ENCODE measurements around the gene RRP36. TPM values are rescaled to one million over a fixed set of nuclear protein-coding genes. Genes with fewer than 3 reads are reported as not detected.

RRP36 gene
- total RNA-seq, 1 experiment from 2014 or later = 72.8 TPM

DNA sequence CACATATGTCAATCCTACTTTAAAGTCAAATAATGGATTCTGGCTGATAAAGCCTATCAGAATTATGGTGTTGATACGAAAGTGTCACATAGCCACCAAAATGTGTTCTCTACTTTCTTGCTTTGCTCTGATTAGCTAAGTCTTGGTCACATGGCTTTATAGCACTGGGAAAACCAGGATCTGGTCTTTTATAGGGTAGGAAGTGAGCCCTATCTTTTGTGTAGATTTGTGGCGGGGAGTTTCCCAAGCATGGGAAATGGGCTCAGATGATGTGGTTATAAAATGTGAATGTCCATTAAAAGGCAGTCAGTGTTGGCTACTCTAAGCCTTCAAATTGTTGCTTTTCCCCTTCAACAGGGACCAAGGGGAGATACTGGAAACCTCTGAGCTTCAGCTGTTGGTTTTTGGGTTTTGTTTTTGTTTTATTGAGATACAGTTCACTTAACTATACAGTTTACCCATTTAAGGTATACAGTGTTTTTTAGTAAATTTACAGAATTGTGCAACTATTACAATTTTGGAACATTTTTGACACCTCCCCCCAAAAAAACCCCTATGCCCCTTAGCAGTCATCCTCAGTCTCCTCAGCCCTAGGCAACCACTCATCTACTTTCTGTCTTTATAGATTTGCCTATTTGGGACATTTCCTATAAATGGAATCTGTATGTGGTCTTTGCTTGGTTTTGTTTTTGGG lies 12.2 kb downstream of the RRP36 start:
- Mint-ChIP-seq H3K4me1 (ENCODE audit: insufficient read depth, unreplicated experiment) (no peaks in the 10 kb centered on the region), H3K9me3 (ENCODE audit: unreplicated experiment) (no peaks in the 10 kb centered on the region), H3K4me3 (ENCODE audit: unreplicated experiment) (no peak overlapping the region), H3K36me3 (ENCODE audit: insufficient read depth, unreplicated experiment) (peaks cover 74% of the 10 kb centered on the region), H3K27ac (ENCODE audit: low read depth, unreplicated experiment) (no peak overlapping the region), H3K27me3 (ENCODE audit: insufficient read depth, unreplicated experiment) (no peaks in the 10 kb centered on the region)
- POLR2A ChIA-PET = interaction anchor here (0.9 to 2.4 kb wide), 3 partner anchors 13 to 105 kb away, joined by 3 to 6 read pairs (median 3); partner anchors contain the start of gene RRP36
- DNase-seq (ENCODE audit: unreplicated experiment) = no peak
- CTCF ChIA-PET = interaction anchor here (0.6 to 0.7 kb wide), 4 partner anchors 14 to 119 kb away, joined by 3 to 6 read pairs (median 4); no protein-coding TSS in a partner anchor
- intact Hi-C loops (cut with micrococcal nuclease) = no loop called here
- TF ChIP-seq, protein P1, sequence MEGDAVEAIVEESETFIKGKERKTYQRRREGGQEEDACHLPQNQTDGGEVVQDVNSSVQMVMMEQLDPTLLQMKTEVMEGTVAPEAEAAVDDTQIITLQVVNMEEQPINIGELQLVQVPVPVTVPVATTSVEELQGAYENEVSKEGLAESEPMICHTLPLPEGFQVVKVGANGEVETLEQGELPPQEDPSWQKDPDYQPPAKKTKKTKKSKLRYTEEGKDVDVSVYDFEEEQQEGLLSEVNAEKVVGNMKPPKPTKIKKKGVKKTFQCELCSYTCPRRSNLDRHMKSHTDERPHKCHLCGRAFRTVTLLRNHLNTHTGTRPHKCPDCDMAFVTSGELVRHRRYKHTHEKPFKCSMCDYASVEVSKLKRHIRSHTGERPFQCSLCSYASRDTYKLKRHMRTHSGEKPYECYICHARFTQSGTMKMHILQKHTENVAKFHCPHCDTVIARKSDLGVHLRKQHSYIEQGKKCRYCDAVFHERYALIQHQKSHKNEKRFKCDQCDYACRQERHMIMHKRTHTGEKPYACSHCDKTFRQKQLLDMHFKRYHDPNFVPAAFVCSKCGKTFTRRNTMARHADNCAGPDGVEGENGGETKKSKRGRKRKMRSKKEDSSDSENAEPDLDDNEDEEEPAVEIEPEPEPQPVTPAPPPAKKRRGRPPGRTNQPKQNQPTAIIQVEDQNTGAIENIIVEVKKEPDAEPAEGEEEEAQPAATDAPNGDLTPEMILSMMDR (IDR thresholded peaks at IDR 0.05; ENCODE audit: unreplicated experiment) = no peak
- BruUV-seq (replicated peaks) = no TSS peak

DNA sequence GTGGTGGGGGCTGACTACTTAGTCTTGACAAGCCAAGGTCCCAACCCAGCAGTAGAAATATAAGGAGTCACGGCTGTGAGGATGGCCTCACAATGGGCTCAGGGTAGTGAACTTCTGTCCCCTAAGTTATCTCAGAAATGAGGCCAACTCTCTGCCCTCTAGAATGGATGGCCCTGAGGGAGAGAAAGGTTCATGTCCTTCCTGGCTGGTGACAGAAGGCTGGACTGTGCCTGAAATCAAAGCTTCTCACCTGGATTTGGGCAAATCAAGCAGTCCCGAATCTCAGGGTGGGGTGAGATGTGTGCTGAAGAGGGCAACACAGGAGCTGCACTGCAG lies 12.7 kb downstream of the RRP36 start:
- Mint-ChIP-seq H3K27me3 (ENCODE audit: insufficient read depth, unreplicated experiment) (no peaks in the 10 kb centered on the region), H3K36me3 (ENCODE audit: insufficient read depth, unreplicated experiment) (peaks cover 71% of the 10 kb centered on the region), H3K27ac (ENCODE audit: low read depth, unreplicated experiment) (no peak overlapping the region), H3K4me1 (ENCODE audit: insufficient read depth, unreplicated experiment) (no peaks in the 10 kb centered on the region), H3K9me3 (ENCODE audit: unreplicated experiment) (no peaks in the 10 kb centered on the region), H3K4me3 (ENCODE audit: unreplicated experiment) (no peak overlapping the region)
- no peak for DNase-seq (ENCODE audit: unreplicated experiment)
- ChIA-PET POLR2A (interaction anchor here (1.1 kb wide), 1 partner anchor 106 kb away, joined by 3 read pairs; no protein-coding TSS in a partner anchor), CTCF (interaction anchor here (0.6 to 0.7 kb wide), 3 partner anchors 16 to 119 kb away, joined by 3 to 6 read pairs (median 3); no protein-coding TSS in a partner anchor)
- TF ChIP-seq, protein P1 (IDR thresholded peaks at IDR 0.05; ENCODE audit: unreplicated experiment) = no peak
- intact Hi-C loops (cut with micrococcal nuclease) = no loop called here
- no TSS peak for BruUV-seq (replicated peaks)

DNA sequence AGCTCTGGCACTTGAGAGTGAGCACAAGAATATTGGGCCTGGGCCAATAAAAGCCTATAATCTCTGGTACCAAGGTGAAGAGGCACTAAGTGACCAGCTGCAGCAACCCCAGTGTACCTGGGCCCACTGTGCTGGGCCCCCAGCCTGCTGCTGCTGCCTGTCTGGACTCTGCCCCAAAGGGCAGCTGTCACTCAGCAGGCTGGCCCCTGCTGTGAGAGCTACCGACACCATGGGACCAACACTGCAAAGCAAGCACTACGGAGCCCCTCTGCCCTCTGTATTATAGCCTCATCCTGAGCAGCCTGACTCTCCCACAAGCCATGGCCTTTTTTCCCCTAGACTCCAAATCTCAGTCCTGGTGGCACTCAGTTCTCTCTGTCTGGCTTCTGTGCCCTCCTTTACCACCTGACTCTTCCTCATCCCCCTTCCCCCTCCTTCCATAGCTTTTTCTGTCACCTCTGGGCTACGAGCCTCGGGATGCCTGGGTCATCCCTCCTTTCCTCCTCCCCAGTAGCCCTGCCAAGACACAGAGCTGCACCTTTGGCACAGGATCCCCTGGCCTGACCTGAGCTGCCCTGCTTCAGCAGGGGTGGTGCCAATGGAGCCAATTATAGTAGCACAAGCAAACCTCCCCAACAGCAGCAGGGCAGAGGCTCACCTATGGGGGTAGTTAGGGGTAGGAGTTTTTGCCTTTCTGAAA lies 14.2 kb downstream of the RRP36 start:
- TF ChIP-seq, protein P1 (IDR thresholded peaks at IDR 0.05; ENCODE audit: unreplicated experiment) = no peak
- no peak overlapping the region for H3K27ac Mint-ChIP-seq (ENCODE audit: low read depth, unreplicated experiment)
- intact Hi-C loops (cut with micrococcal nuclease) = no loop called here
- CTCF ChIA-PET = interaction anchor here (0.6 kb wide), 1 partner anchor 1137 kb away, joined by 3 read pairs; no protein-coding TSS in a partner anchor
- no peaks in the 10 kb centered on the region for H3K27me3 Mint-ChIP-seq (ENCODE audit: insufficient read depth, unreplicated experiment)
- H3K36me3 Mint-ChIP-seq (ENCODE audit: insufficient read depth, unreplicated experiment) = peaks cover 64% of the 10 kb centered on the region
- POLR2A ChIA-PET = interaction anchor here (0.8 to 1.6 kb wide), 4 partner anchors 15 to 52 kb away, joined by 3 to 5 read pairs (median 4); partner anchors contain the start of genes CUL7, PPP2R5D and RRP36
- H3K9me3 Mint-ChIP-seq (ENCODE audit: unreplicated experiment) = no peaks in the 10 kb centered on the region
- H3K4me3 Mint-ChIP-seq (ENCODE audit: unreplicated experiment) = no peak overlapping the region
- no TSS peak for BruUV-seq (replicated peaks)
- no peaks in the 10 kb centered on the region for H3K4me1 Mint-ChIP-seq (ENCODE audit: insufficient read depth, unreplicated experiment)
- DNase-seq (ENCODE audit: unreplicated experiment) = no peak

DNA sequence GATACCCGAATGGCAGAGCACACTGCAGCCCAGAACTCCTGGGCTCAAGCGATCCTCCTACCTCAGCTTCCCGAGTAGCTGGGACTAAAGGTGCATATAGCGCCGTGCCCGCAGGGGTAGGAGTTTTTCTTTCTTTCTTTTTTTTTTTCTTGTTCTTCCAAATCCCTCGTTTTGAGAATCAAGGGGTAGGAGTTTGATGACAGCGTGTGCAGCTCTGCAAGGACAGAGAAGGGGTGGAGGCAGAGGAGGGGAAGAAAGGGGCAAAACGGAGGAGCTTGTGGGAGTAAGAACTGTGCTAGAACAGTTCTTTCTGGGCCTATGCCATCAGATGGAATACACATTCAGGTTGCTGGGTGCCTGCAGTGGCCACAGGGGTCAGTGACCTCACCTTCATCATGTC lies 15.3 kb downstream of the RRP36 start:
- H3K27ac Mint-ChIP-seq (ENCODE audit: low read depth, unreplicated experiment) = no peak overlapping the region
- H3K4me3 Mint-ChIP-seq (ENCODE audit: unreplicated experiment) = no peak overlapping the region
- H3K27me3 Mint-ChIP-seq (ENCODE audit: insufficient read depth, unreplicated experiment) = no peaks in the 10 kb centered on the region
- ChIA-PET POLR2A (no interaction called here), CTCF (no interaction called here)
- no peaks in the 10 kb centered on the region for H3K9me3 Mint-ChIP-seq (ENCODE audit: unreplicated experiment)
- H3K36me3 Mint-ChIP-seq (ENCODE audit: insufficient read depth, unreplicated experiment) = peaks cover 54% of the 10 kb centered on the region
- no peaks in the 10 kb centered on the region for H3K4me1 Mint-ChIP-seq (ENCODE audit: insufficient read depth, unreplicated experiment)
- BruUV-seq (replicated peaks) = no TSS peak
- no peak for DNase-seq (ENCODE audit: unreplicated experiment)
- TF ChIP-seq, protein P1 (IDR thresholded peaks at IDR 0.05; ENCODE audit: unreplicated experiment) = no peak
- intact Hi-C loops (cut with micrococcal nuclease) = no loop called here

Data from MCF 10A (cell line).